ENCODE data around the gene MRPL58. TPM values are rescaled to one million over a fixed set of nuclear protein-coding genes. Genes with fewer than 3 reads are reported as not detected.

MRPL58 gene
- total and polyA plus RNA-seq, 2 experiments from 2014 or later: 38.0 to 66.7 TPM

- Histone ChIP-seq H3K27me3 (ENCODE audit: insufficient read depth) (no peaks in the 10 kb centered on the region), H3K4me2 (no peak overlapping the region), H3K9me2 (ENCODE audit: insufficient read depth) (no peaks in the 10 kb centered on the region), H2AFZ (no peak overlapping the region), H3K79me2 (replicated peaks; ENCODE audit: insufficient read depth) (0 out of 2 replicates have a peak, but pooled peaks cover 3% of the 10 kb centered on the region), H3K4me1 (ENCODE audit: insufficient read depth) (no peaks in the 10 kb centered on the region), H3K4me3 (no peak overlapping the region), H4K20me1 (replicated peaks; ENCODE audit: insufficient read depth) (peaks cover 20% of the 10 kb centered on the region; the same call in 1 of the 2 replicates), H3F3A (replicated peaks; ENCODE audit: low read depth) (no peaks in the 10 kb centered on the region), H3K36me3 (ENCODE audit: insufficient read depth) (peaks cover 3% of the 10 kb centered on the region; the same call in 1 of the 2 replicates), H3K27ac (ENCODE audit: low read depth) (no peak overlapping the region)
- DNase-seq (ENCODE audit: low spot score) (no peak), ATAC-seq (no peak)
- TF ChIP-seq ETS1 (IDR thresholded peaks at IDR 0.05): no peak
- no peak for TF ChIP-seq EZH2phosphoT487 (IDR thresholded peaks at IDR 0.05; ENCODE audit: unreplicated experiment)
- no peak for TF ChIP-seq NANOG (IDR thresholded peaks at IDR 0.05; ENCODE audit: borderline replicate concordance)
- no peak for TF ChIP-seq ZNF114 (CRISPR knock-in tag; IDR thresholded peaks at IDR 0.05)
- TF ChIP-seq CREB1 (CRISPR knock-in tag; IDR thresholded peaks at IDR 0.05; ENCODE audit: low read depth): no peak
- no peak for TF ChIP-seq EZH2 (IDR thresholded peaks at IDR 0.05; ENCODE audit: low read depth, unreplicated experiment)
- peaks cover 2% of the 10 kb centered on the region for H3K27me3 Mint-ChIP-seq (ENCODE audit: insufficient read depth, low read depth, poor library complexity)
- peaks cover 3% of the 10 kb centered on the region; the same call in 1 of the 3 replicates for H3K36me3 Mint-ChIP-seq (ENCODE audit: low read depth)
- H3K9me3 Mint-ChIP-seq: no peaks in the 10 kb centered on the region
- peaks cover 7% of the 10 kb centered on the region; the same call in 2 of the 3 replicates for H3K4me1 Mint-ChIP-seq
- H3K27ac Mint-ChIP-seq: no peak overlapping the region
- H3K4me3 Mint-ChIP-seq: no peak overlapping the region
Observed at GRCh38 chr17:74995847-74996246, 16.6 kb upstream of the MRPL58 start.

GRCh38 chr17:74998783-74999182, 13.7 kb upstream of the MRPL58 start:
- DNase-seq (ENCODE audit: low spot score): no peak
- H3K27ac ChIP-seq (ENCODE audit: low read depth): no peak overlapping the region

More at GRCh38 chr17:74998783-74999182, 13.7 kb upstream of the MRPL58 start:
- TF ChIP-seq ZNF331 (CRISPR knock-in tag; IDR thresholded peaks at IDR 0.05; ENCODE audit: low read depth) (no peak), STAT1 (IDR thresholded peaks at IDR 0.05; ENCODE audit: unreplicated experiment) (no peak), NANOG (IDR thresholded peaks at IDR 0.05; ENCODE audit: borderline replicate concordance) (no peak), REST (IDR thresholded peaks at IDR 0.05; ENCODE audit: unreplicated experiment) (no peak)
- Mint-ChIP-seq H3K9me3 (no peaks in the 10 kb centered on the region), H3K4me3 (no peak overlapping the region), H3K4me1 (no peaks in the 10 kb centered on the region; the same call in 2 of the 3 replicates), H3K36me3 (ENCODE audit: low read depth) (peaks cover 13% of the 10 kb centered on the region; the same call in 2 of the 3 replicates), H3K27me3 (ENCODE audit: insufficient read depth, low read depth, poor library complexity) (peaks cover 6% of the 10 kb centered on the region), H3K27ac (no peak overlapping the region)
- peaks cover 14% of the 10 kb centered on the region; the same call in 1 of the 2 replicates for H4K20me1 ChIP-seq (replicated peaks; ENCODE audit: insufficient read depth)
- no peak overlapping the region for H3K4me3 ChIP-seq
- H3K4me1 ChIP-seq (ENCODE audit: insufficient read depth): no peaks in the 10 kb centered on the region
- H3K4me2 ChIP-seq: no peak overlapping the region
- H3K79me2 ChIP-seq (replicated peaks; ENCODE audit: insufficient read depth): no peaks in the 10 kb centered on the region
- ATAC-seq: no peak
- H2AFZ ChIP-seq: no peak overlapping the region
- H3F3A ChIP-seq (replicated peaks; ENCODE audit: low read depth): no peaks in the 10 kb centered on the region
- peaks cover 3% of the 10 kb centered on the region; the same call in 1 of the 2 replicates for H3K36me3 ChIP-seq (ENCODE audit: insufficient read depth)
- no peaks in the 10 kb centered on the region for H3K27me3 ChIP-seq (ENCODE audit: insufficient read depth)
- no peaks in the 10 kb centered on the region for H3K9me2 ChIP-seq (ENCODE audit: insufficient read depth)
